Astrocyte of the cerebellum (primary cell): Measurements from ENCODE around the gene EHD3.

Source experiments
- DNase-seq: peaks from one replicate; pipeline ENCODE4 v3.0.0-alpha.2; 2011; ENCODE audit warnings: low read depth
- H3K4me3 ChIP-seq: 2 replicates; pipeline ENCODE4 v1.5.1; 2011; ENCODE audit warnings: mild to moderate bottlenecking, low read depth, low read length, moderate library complexity
- CTCF ChIP-seq: IDR thresholded peaks from 2 replicates; pipeline ENCODE4 v1.5.1; 2012; ENCODE audit warnings: low read length, low read depth, moderate library complexity, mild to moderate bottlenecking; ENCODE audit errors: missing control alignments
- in situ Hi-C: cut with HindIII; loops from 2 replicates; pipeline ENCODE4 v1.10.0; 2017; ENCODE audit warnings: low sequenced_read_pairs

EHD3 gene

GRCh38 chr2:31207790-31208189 is 26.2 kb upstream of the EHD3 start:
- no peak for TF ChIP-seq CTCF
- DNase-seq = no peak
- H3K4me3 ChIP-seq = no peak overlapping the region
- in situ Hi-C loops = no loop called here

- no peak for DNase-seq
- in situ Hi-C loops = no loop called here
- TF ChIP-seq CTCF = no peak
- H3K4me3 ChIP-seq = no peak overlapping the region
Observed at GRCh38 chr2:31208240-31208639, 25.7 kb upstream of the EHD3 start.

GRCh38 chr2:31212659-31213600 is 21.0 kb upstream of the EHD3 start:
- in situ Hi-C loops = no loop called here
- no peak for DNase-seq
- no peak overlapping the region for H3K4me3 ChIP-seq
- no peak for TF ChIP-seq CTCF

- TF ChIP-seq CTCF = no peak
- no peak overlapping the region for H3K4me3 ChIP-seq
- in situ Hi-C loops = no loop called here
- DNase-seq = no peak
Observed at GRCh38 chr2:31213601-31214443, 20.1 kb upstream of the EHD3 start.

GRCh38 chr2:31214444-31214915 is 19.5 kb upstream of the EHD3 start:
- in situ Hi-C loops = no loop called here

More at GRCh38 chr2:31214444-31214915, 19.5 kb upstream of the EHD3 start:
- no peak overlapping the region for H3K4me3 ChIP-seq
- TF ChIP-seq CTCF = no peak
- no peak for DNase-seq
